ENCODE measurements around the gene HS1BP3. TPM values are rescaled to one million over a fixed set of nuclear protein-coding genes. Genes with fewer than 3 reads are reported as not detected.

Gene HS1BP3
- total and polyA plus RNA-seq, 2 experiments from 2014 or later: 13.5 to 20.3 TPM

- no peaks in the 10 kb centered on the region for H3K9me3 ChIP-seq (ENCODE audit: low read depth)
- H3K4me3 ChIP-seq: no peak overlapping the region
- no peak overlapping the region for H3K27ac ChIP-seq
- peaks cover 6% of the 10 kb centered on the region for H3K4me1 ChIP-seq (ENCODE audit: low read depth)
- DNase-seq (ENCODE audit: low read depth in 1 of 2, low spot score in 1 of 2): no peak
- no peak for TF ChIP-seq CTCF (IDR thresholded peaks at IDR 0.05; ENCODE audit: low read depth, low read length)
- H3K36me3 ChIP-seq: no peaks in the 10 kb centered on the region
- no peaks in the 10 kb centered on the region for H3K27me3 ChIP-seq
These were observed 41.2 kb upstream of the HS1BP3 start for GRCh38 chr2:20692081-20692480.

- H3K4me3 ChIP-seq: no peak overlapping the region
- no peak for TF ChIP-seq CTCF (IDR thresholded peaks at IDR 0.05; ENCODE audit: low read depth, low read length)
- DNase-seq (ENCODE audit: low read depth in 1 of 2, low spot score in 1 of 2): no peak
- H3K36me3 ChIP-seq: no peaks in the 10 kb centered on the region
- H3K4me1 ChIP-seq (ENCODE audit: low read depth): peaks cover 6% of the 10 kb centered on the region
- H3K27me3 ChIP-seq: no peaks in the 10 kb centered on the region
- H3K9me3 ChIP-seq (ENCODE audit: low read depth): no peaks in the 10 kb centered on the region
- H3K27ac ChIP-seq: no peak overlapping the region
These were observed 40.3 kb upstream of the HS1BP3 start for GRCh38 chr2:20691076-20691734.

DNA sequence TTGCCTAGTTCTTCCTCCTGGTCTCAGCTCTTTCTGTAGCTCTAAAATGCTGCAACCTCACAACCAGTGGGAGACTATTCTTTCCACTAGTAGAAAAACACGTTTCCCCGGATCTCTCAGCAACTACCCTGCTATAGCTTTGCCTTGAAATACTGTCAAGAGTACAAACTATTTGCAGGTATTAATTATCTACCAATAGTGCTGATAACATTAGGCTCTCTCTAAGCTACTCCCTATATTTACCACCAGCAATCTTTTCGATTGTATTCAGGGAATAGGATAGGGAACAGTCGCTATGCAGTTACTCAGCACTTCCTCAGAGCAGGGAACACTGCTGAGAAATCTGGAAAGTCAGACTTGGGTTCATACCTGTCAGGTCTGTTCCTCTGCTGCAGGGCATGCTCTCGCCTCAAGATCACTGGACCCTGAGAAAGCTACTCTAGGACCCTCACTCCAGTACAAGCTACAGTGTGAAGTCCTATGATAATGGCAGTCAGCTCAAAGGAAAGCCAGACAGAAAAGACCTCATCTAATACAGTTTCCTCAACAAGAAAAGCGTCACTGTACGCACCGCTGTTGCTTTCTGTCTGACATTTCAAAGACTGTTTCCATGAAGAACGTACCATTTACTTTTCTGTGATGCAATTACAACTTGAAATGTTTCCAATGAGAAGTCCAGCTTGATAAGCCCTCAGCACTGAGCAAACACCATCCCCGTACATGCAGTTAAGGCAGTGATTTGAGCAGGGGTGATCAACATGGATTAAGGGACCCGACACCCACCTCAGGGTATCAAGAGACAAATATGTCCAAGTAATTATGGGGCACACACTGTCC is 38.7 kb upstream of the HS1BP3 start:
- no peak for TF ChIP-seq CTCF (IDR thresholded peaks at IDR 0.05; ENCODE audit: low read depth, low read length)
- Histone ChIP-seq H3K9me3 (ENCODE audit: low read depth) (no peaks in the 10 kb centered on the region), H3K4me1 (ENCODE audit: low read depth) (peaks cover 6% of the 10 kb centered on the region), H3K36me3 (peaks cover 5% of the 10 kb centered on the region), H3K4me3 (no peak overlapping the region), H3K27ac (no peak overlapping the region), H3K27me3 (no peaks in the 10 kb centered on the region)
- peak in 1 of 2 donors; percentile 75 for DNase-seq (ENCODE audit: low read depth in 1 of 2, low spot score in 1 of 2)

GRCh38 chr2:20687260-20687832 is 36.4 kb upstream of the HS1BP3 start:
- no peak overlapping the region for H3K27ac ChIP-seq
- H3K27me3 ChIP-seq: no peaks in the 10 kb centered on the region
- no peaks in the 10 kb centered on the region for H3K9me3 ChIP-seq (ENCODE audit: low read depth)
- H3K4me1 ChIP-seq (ENCODE audit: low read depth): peaks cover 6% of the 10 kb centered on the region
- no peak overlapping the region for H3K4me3 ChIP-seq
- DNase-seq (ENCODE audit: low read depth in 1 of 2, low spot score in 1 of 2): no peak
- H3K36me3 ChIP-seq: peaks cover 5% of the 10 kb centered on the region
- TF ChIP-seq CTCF (IDR thresholded peaks at IDR 0.05; ENCODE audit: low read depth, low read length): no peak

DNA sequence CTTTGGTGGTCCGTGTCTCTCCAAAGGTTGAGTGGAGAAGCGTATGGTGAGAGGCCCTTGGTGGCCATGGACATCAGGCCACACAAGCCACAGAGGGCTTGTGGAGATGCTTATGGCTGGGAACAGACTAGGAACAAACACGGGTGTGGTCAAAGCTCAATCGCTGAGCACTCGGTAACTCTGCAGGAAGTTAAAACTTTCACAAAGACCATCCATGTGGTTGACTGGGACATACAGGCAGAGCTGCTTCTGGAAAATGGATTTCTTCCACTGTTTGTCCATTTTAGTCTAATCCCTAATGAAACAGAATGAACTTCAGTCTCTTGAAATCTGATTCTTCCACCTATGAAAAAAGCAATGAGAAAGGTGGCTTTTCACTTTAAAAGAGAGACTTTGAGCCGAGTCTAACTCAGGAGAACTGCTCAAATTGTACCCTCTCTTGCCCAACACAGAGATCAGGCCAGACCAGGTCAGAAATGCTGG is 33.7 kb upstream of the HS1BP3 start:
- H3K27ac ChIP-seq: no peak overlapping the region
- DNase-seq (ENCODE audit: low read depth in 1 of 2, low spot score in 1 of 2): no peak
- H3K27me3 ChIP-seq: no peaks in the 10 kb centered on the region
- H3K36me3 ChIP-seq: peaks cover 5% of the 10 kb centered on the region
- no peaks in the 10 kb centered on the region for H3K9me3 ChIP-seq (ENCODE audit: low read depth)
- no peak for TF ChIP-seq CTCF (IDR thresholded peaks at IDR 0.05; ENCODE audit: low read depth, low read length)
- no peak overlapping the region for H3K4me3 ChIP-seq
- no peaks in the 10 kb centered on the region for H3K4me1 ChIP-seq (ENCODE audit: low read depth)
